IPS-18a (cell line): ENCODE data around the gene ZBTB7C.

ENCODE experiments used
- H3K27ac ChIP-seq: one replicate; pipeline ENCODE4 v1.5.1; 2013; ENCODE audit warnings: low read length
- H3K27me3 ChIP-seq: one replicate; pipeline ENCODE4 v1.6.1; 2013; ENCODE audit warnings: mild to moderate bottlenecking, low read length; ENCODE audit not compliant: control insufficient read depth, insufficient read depth
- H3K36me3 ChIP-seq: one replicate; pipeline ENCODE4 v1.6.1; 2013; ENCODE audit warnings: low read depth, low read length; ENCODE audit not compliant: control insufficient read depth
- H3K4me1 ChIP-seq: one replicate; pipeline ENCODE4 v1.6.1; 2013; ENCODE audit warnings: low read depth, low read length; ENCODE audit not compliant: control insufficient read depth
- H3K4me3 ChIP-seq: one replicate; pipeline ENCODE4 v1.5.1; 2013; ENCODE audit warnings: low read length
- H3K9ac ChIP-seq: one replicate; pipeline ENCODE4 v1.6.1; 2013; ENCODE audit warnings: mild to moderate bottlenecking, low read length, moderate library complexity
- H3K9me3 ChIP-seq: one replicate; pipeline ENCODE4 v1.6.1; 2013; ENCODE audit warnings: low read depth, low read length; ENCODE audit not compliant: control insufficient read depth

Gene ZBTB7C

GRCh38 chr18:48061781-48062570 is 347.2 kb downstream of the ZBTB7C start:
- Histone ChIP-seq H3K9ac (no peak overlapping the region), H3K4me1 (peaks cover 12% of the 10 kb centered on the region), H3K36me3 (no peaks in the 10 kb centered on the region), H3K27ac (no peak overlapping the region), H3K27me3 (no peaks in the 10 kb centered on the region), H3K4me3 (no peak overlapping the region), H3K9me3 (no peaks in the 10 kb centered on the region)

GRCh38 chr18:48060970-48061369 is 348.2 kb downstream of the ZBTB7C start:
- Histone ChIP-seq H3K27me3 (no peaks in the 10 kb centered on the region), H3K27ac (no peak overlapping the region), H3K36me3 (no peaks in the 10 kb centered on the region), H3K9me3 (no peaks in the 10 kb centered on the region), H3K4me1 (peaks cover 12% of the 10 kb centered on the region), H3K4me3 (no peak overlapping the region), H3K9ac (no peak overlapping the region)

- Histone ChIP-seq H3K4me3 (no peak overlapping the region), H3K27ac (no peak overlapping the region), H3K9ac (no peak overlapping the region), H3K27me3 (no peaks in the 10 kb centered on the region), H3K4me1 (peaks cover 12% of the 10 kb centered on the region), H3K9me3 (no peaks in the 10 kb centered on the region), H3K36me3 (no peaks in the 10 kb centered on the region)
Observed at GRCh38 chr18:48060346-48060745, 348.8 kb downstream of the ZBTB7C start.

- Histone ChIP-seq H3K9me3 (no peaks in the 10 kb centered on the region), H3K4me1 (peaks cover 12% of the 10 kb centered on the region), H3K36me3 (no peaks in the 10 kb centered on the region), H3K9ac (no peak overlapping the region), H3K4me3 (no peak overlapping the region), H3K27ac (no peak overlapping the region), H3K27me3 (no peaks in the 10 kb centered on the region)
Observed at GRCh38 chr18:48059455-48060010, 349.6 kb downstream of the ZBTB7C start.

GRCh38 chr18:48058486-48058885 is 350.7 kb downstream of the ZBTB7C start:
- Histone ChIP-seq H3K9me3 (no peaks in the 10 kb centered on the region), H3K36me3 (no peaks in the 10 kb centered on the region), H3K27ac (no peak overlapping the region), H3K27me3 (no peaks in the 10 kb centered on the region), H3K4me3 (no peak overlapping the region), H3K4me1 (peaks cover 12% of the 10 kb centered on the region), H3K9ac (no peak overlapping the region)

DNA sequence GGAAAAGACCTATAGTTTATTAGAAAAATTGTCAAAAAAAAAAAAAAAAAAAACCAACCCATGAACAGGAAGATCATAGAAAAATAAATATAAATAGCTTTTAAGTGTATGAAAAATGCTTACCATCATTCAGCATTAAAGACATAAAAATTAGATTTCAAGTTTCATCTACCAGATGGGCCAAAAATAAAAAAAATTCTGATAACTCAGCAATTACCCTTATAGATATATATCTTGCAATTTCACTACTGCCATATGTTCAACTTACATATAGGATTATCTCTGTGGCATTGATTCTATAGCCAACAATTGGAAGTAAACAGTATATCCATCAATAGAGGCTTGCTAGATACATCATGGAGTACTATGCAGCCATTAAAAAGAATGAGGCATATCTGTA is 352.2 kb downstream of the ZBTB7C start:
- Histone ChIP-seq H3K27ac (no peak overlapping the region), H3K9me3 (no peaks in the 10 kb centered on the region), H3K4me3 (no peak overlapping the region), H3K4me1 (peaks cover 12% of the 10 kb centered on the region), H3K36me3 (no peaks in the 10 kb centered on the region), H3K9ac (no peak overlapping the region), H3K27me3 (no peaks in the 10 kb centered on the region)

DNA sequence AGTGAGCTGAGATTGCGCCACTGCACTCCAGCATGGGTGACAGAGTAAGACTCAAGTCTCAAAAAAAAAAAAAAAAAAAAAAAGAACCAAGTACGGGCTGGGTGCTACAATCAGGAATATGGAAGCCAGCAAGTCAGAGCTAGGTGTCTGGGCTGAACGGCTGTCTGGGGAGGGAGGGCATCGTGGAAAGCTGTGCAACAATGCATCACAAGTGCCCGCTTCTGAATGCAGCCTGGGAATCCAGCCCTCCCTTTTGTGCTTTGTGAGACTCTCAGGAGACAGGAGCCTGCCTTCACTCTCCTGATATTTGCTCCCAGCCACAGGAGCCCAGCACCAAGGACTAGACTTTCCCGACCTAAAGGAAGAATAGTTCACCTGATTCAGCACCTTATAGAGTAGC is 353.8 kb downstream of the ZBTB7C start:
- no peaks in the 10 kb centered on the region for H3K36me3 ChIP-seq
- no peak overlapping the region for H3K4me3 ChIP-seq
- no peaks in the 10 kb centered on the region for H3K9me3 ChIP-seq
- peaks cover 12% of the 10 kb centered on the region for H3K4me1 ChIP-seq
- H3K27ac ChIP-seq: no peak overlapping the region
- no peak overlapping the region for H3K9ac ChIP-seq
- H3K27me3 ChIP-seq: no peaks in the 10 kb centered on the region

- no peaks in the 10 kb centered on the region for H3K9me3 ChIP-seq
- H3K36me3 ChIP-seq: no peaks in the 10 kb centered on the region
- H3K27me3 ChIP-seq: no peaks in the 10 kb centered on the region
- H3K4me1 ChIP-seq: peaks cover 1% of the 10 kb centered on the region
- no peak overlapping the region for H3K4me3 ChIP-seq
- H3K27ac ChIP-seq: no peak overlapping the region
- H3K9ac ChIP-seq: no peak overlapping the region
Observed at GRCh38 chr18:48053881-48054816, 355.0 kb downstream of the ZBTB7C start.

DNA sequence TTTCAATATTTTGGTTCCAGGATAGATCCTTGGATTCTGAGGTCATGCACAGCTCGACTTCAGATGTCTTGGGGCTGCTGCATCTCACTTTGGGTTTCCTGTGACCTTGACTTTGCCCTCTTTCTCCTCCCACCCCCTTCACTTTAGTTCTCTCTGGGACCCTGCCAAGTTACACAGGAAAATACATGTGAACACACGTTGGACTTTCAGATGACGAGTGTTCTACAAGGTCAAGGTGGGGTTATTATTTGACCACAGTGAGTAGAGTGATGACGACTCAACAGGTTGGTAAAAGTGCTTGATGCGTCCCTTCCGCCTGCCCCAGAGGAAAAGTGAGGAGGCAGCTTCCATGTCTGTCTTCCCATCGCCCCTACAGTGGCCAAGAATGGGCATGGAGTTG is 356.3 kb downstream of the ZBTB7C start:
- no peaks in the 10 kb centered on the region for H3K4me1 ChIP-seq
- H3K27me3 ChIP-seq: no peaks in the 10 kb centered on the region
- no peaks in the 10 kb centered on the region for H3K36me3 ChIP-seq
- no peak overlapping the region for H3K27ac ChIP-seq
- no peak overlapping the region for H3K9ac ChIP-seq
- no peak overlapping the region for H3K4me3 ChIP-seq
- H3K9me3 ChIP-seq: no peaks in the 10 kb centered on the region

GRCh38 chr18:48051945-48052840 is 357.0 kb downstream of the ZBTB7C start:
- H3K4me1 ChIP-seq: no peaks in the 10 kb centered on the region
- no peak overlapping the region for H3K27ac ChIP-seq
- H3K9me3 ChIP-seq: no peaks in the 10 kb centered on the region
- no peak overlapping the region for H3K9ac ChIP-seq
- H3K27me3 ChIP-seq: no peaks in the 10 kb centered on the region
- H3K36me3 ChIP-seq: no peaks in the 10 kb centered on the region
- H3K4me3 ChIP-seq: no peak overlapping the region

DNA sequence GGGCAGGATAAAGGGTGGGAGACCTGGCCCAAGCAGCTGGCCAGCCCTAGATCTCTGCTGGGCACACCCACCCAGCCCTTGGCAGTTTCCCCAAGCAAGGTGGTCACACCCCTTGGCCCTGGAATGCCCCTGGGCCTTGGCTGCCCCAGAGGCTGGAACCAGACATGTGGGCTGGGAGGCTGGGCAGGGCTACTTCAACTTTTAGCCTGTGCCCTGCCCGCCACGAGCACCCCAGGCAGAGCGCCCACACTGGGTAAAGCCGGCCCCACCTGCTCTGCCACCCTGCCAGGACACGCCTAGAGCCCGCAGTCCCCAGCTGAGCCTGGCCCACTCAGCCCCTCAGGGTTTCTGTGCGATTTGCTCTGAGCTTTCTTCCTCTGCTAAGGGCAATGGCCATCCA is 359.0 kb downstream of the ZBTB7C start:
- no peaks in the 10 kb centered on the region for H3K9me3 ChIP-seq
- H3K27ac ChIP-seq: no peak overlapping the region
- no peaks in the 10 kb centered on the region for H3K27me3 ChIP-seq
- no peaks in the 10 kb centered on the region for H3K4me1 ChIP-seq
- H3K4me3 ChIP-seq: no peak overlapping the region
- H3K9ac ChIP-seq: no peak overlapping the region
- no peaks in the 10 kb centered on the region for H3K36me3 ChIP-seq
